ENCODE measurements around the gene IQGAP2.

DNA sequence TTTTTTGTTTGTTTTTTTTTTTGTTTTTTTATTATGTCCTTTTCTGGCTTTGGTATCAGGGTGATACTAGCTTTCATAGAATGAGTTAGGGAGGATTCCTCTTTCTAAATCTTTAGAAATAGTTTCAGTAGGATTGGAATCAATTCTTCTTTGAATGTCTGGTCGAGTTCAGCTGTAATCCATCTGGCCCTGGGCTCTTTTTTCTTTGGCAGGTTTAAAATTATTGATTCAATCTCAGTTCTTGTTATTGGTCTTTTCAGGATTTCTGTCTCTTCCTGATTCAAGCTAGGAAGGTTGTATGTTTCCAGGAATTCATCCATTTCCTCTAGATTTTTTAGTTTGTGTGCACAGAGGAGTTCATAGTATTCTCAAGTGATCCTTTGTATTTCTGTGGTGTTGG is 34.9 kb downstream of the IQGAP2 start:
- TF ChIP-seq, protein P1, sequence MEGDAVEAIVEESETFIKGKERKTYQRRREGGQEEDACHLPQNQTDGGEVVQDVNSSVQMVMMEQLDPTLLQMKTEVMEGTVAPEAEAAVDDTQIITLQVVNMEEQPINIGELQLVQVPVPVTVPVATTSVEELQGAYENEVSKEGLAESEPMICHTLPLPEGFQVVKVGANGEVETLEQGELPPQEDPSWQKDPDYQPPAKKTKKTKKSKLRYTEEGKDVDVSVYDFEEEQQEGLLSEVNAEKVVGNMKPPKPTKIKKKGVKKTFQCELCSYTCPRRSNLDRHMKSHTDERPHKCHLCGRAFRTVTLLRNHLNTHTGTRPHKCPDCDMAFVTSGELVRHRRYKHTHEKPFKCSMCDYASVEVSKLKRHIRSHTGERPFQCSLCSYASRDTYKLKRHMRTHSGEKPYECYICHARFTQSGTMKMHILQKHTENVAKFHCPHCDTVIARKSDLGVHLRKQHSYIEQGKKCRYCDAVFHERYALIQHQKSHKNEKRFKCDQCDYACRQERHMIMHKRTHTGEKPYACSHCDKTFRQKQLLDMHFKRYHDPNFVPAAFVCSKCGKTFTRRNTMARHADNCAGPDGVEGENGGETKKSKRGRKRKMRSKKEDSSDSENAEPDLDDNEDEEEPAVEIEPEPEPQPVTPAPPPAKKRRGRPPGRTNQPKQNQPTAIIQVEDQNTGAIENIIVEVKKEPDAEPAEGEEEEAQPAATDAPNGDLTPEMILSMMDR (IDR thresholded peaks at IDR 0.05), result no peak
- no peak for TF ChIP-seq POLR2A (IDR thresholded peaks at IDR 0.05)

All from right lobe of liver (tissue), 4 donors.